CD8-positive, alpha-beta memory T cell (primary cell): ENCODE results near the gene ANKS3. TPM values are rescaled to one million over a fixed set of nuclear protein-coding genes. Genes with fewer than 3 reads are reported as not detected.
A peak's percentile ranks its signal among the peaks of the same experiment; 100 is the strongest.

Experiments used
- CTCF ChIA-PET: fragments of 350-600 bp; sonication (Branson Sonifier 250); formaldehyde crosslinking; loops from one replicate; lab custom pipeline; 2021; ENCODE audit warnings: antibody characterized with exemption; lab: Charles Lee
- POLR2A ChIA-PET: fragments of 350-600 bp; sonication (Branson Sonifier 250); formaldehyde crosslinking; loops from one replicate; lab custom pipeline; 2021; ENCODE audit warnings: antibody characterized with exemption; lab: Charles Lee
- DNase-seq, 5 donors: peaks; one replicate each; pipeline versions ENCODE4 v3.0.0 to v3.0.0-alpha.2; 2020 to 2022; ENCODE audit warnings: mixed read lengths in 1 of 5
- H3K27ac ChIP-seq: one replicate; pipeline ENCODE4 v1.7.0; 2013; ENCODE audit warnings: low read depth, mild to moderate bottlenecking, low read length, moderate library complexity
- H3K27me3 ChIP-seq: 2 replicates; pipeline ENCODE4 v1.7.0; 2013; ENCODE audit warnings: low read length, mild to moderate bottlenecking; ENCODE audit not compliant: insufficient read depth, poor library complexity, severe bottlenecking
- H3K36me3 ChIP-seq: 2 replicates; pipeline ENCODE4 v1.7.0; 2013; ENCODE audit warnings: mild to moderate bottlenecking, low read length, moderate library complexity; ENCODE audit not compliant: insufficient read depth
- H3K4me1 ChIP-seq: 2 replicates; pipeline ENCODE4 v1.7.0; 2013; ENCODE audit warnings: mild to moderate bottlenecking, low read length, moderate library complexity; ENCODE audit not compliant: insufficient read depth
- H3K4me3 ChIP-seq: 2 replicates; pipeline ENCODE4 v1.7.0; 2013; ENCODE audit warnings: mild to moderate bottlenecking, low read length
- H3K9me3 ChIP-seq: 2 replicates; pipeline ENCODE4 v1.7.0; 2013; ENCODE audit warnings: mild to moderate bottlenecking, low read length
- H3K27ac Mint-ChIP-seq, 8 donors: one replicate each; pipeline ENCODE4 v1.8.0; 2020 to 2021; ENCODE audit warnings: mixed read lengths in 8 of 8, mild to moderate bottlenecking in 6 of 8, inconsistent platforms in 3 of 8, moderate library complexity in 3 of 8
- H3K27me3 Mint-ChIP-seq, 2 donors: one replicate each; pipeline ENCODE4 v1.8.0; 2020 to 2021; ENCODE audit warnings: mixed read lengths in 2 of 2, mild to moderate bottlenecking in 1 of 2, moderate library complexity in 1 of 2
- H3K36me3 Mint-ChIP-seq, 3 donors: one replicate each; pipeline ENCODE4 v1.8.0; 2020 to 2021; ENCODE audit warnings: mixed read lengths in 3 of 3, inconsistent platforms in 1 of 3, mild to moderate bottlenecking in 1 of 3
- H3K4me1 Mint-ChIP-seq, 3 donors: one replicate each; pipeline ENCODE4 v1.8.0; 2020 to 2021; ENCODE audit warnings: mixed read lengths in 3 of 3, inconsistent platforms in 1 of 3, mild to moderate bottlenecking in 1 of 3
- H3K4me3 Mint-ChIP-seq, 7 donors: one replicate each; pipeline ENCODE4 v1.8.0; 2020 to 2021; ENCODE audit warnings: mixed read lengths in 7 of 7, mild to moderate bottlenecking in 6 of 7, moderate library complexity in 4 of 7, inconsistent platforms in 2 of 7
- H3K9me3 Mint-ChIP-seq, 5 donors: one replicate each; pipeline ENCODE4 v1.8.0; 2020 to 2022; ENCODE audit warnings: mixed read lengths in 5 of 5, mild to moderate bottlenecking in 3 of 5, moderate library complexity in 2 of 5, inconsistent platforms in 1 of 5
- polyA plus RNA-seq: library from polyadenylated mRNA; unstranded; fragments of 300-500 nt; fragmentation: Illumina TruSeq; gene quantifications from one replicate; pipeline ENCODE4 v1.2.3, GENCODE V29; 2021
- total RNA-seq, 2 experiments: library from RNA; stranded (reverse); gene quantifications; one replicate each; pipeline ENCODE4 v1.2.3, GENCODE V29; 2021

The ANKS3 gene
- total and polyA plus RNA-seq, 3 experiments from 2014 or later, result 4.3 to 18.5 (median 16.9) TPM

GRCh38 chr16:4752351-4753100 lies 18.5 kb upstream of the ANKS3 start:
- peaks cover 10% of the 10 kb centered on the region for H3K36me3 ChIP-seq
- CTCF ChIA-PET, result no interaction called here
- POLR2A ChIA-PET, result no interaction called here
- no peaks in the 10 kb centered on the region for H3K9me3 ChIP-seq
- H3K4me3 Mint-ChIP-seq, result no peak overlapping the region
- no peaks in the 10 kb centered on the region for H3K27me3 Mint-ChIP-seq
- peaks cover 7 to 60% (median 11%) of the 10 kb centered on the region in 3 donors for H3K36me3 Mint-ChIP-seq
- H3K4me1 ChIP-seq, result peaks cover 2% of the 10 kb centered on the region
- no peak overlapping the region for H3K4me3 ChIP-seq
- H3K27me3 ChIP-seq, result no peaks in the 10 kb centered on the region
- peaks cover 0 to 1% (median 0%) of the 10 kb centered on the region in 5 donors for H3K9me3 Mint-ChIP-seq
- H3K4me1 Mint-ChIP-seq, result peaks cover 12 to 17% (median 13%) of the 10 kb centered on the region in 3 donors
- H3K27ac ChIP-seq, result no peak overlapping the region
- DNase-seq, result no peak
- no peak overlapping the region for H3K27ac Mint-ChIP-seq

GRCh38 chr16:4750896-4751295 lies 16.8 kb upstream of the ANKS3 start:
- Mint-ChIP-seq H3K4me3 (no peak overlapping the region), H3K4me1 (peaks cover 13 to 30% (median 20%) of the 10 kb centered on the region in 3 donors), H3K9me3 (peaks cover 0 to 1% (median 0%) of the 10 kb centered on the region in 5 donors), H3K27ac (peak overlapping the region in 1 of 8 donors; percentile 11), H3K36me3 (peaks cover 5 to 46% (median 8%) of the 10 kb centered on the region in 3 donors), H3K27me3 (no peaks in the 10 kb centered on the region)
- no peak for DNase-seq
- CTCF ChIA-PET, result no interaction called here
- Histone ChIP-seq H3K9me3 (no peaks in the 10 kb centered on the region), H3K27me3 (no peaks in the 10 kb centered on the region), H3K4me1 (peaks cover 8% of the 10 kb centered on the region), H3K4me3 (no peak overlapping the region), H3K27ac (no peak overlapping the region), H3K36me3 (peaks cover 9% of the 10 kb centered on the region)
- POLR2A ChIA-PET, result no interaction called here

GRCh38 chr16:4749700-4750257 lies 15.7 kb upstream of the ANKS3 start:
- Mint-ChIP-seq H3K36me3 (peaks cover 0 to 37% (median 3%) of the 10 kb centered on the region in 3 donors), H3K4me1 (peaks cover 13 to 31% (median 20%) of the 10 kb centered on the region in 3 donors), H3K9me3 (no peaks in the 10 kb centered on the region), H3K27me3 (no peaks in the 10 kb centered on the region), H3K27ac (no peak overlapping the region), H3K4me3 (no peak overlapping the region)
- no peaks in the 10 kb centered on the region for H3K9me3 ChIP-seq
- peaks cover 3% of the 10 kb centered on the region for H3K36me3 ChIP-seq
- no peak overlapping the region for H3K27ac ChIP-seq
- POLR2A ChIA-PET, result no interaction called here
- H3K4me1 ChIP-seq, result peaks cover 8% of the 10 kb centered on the region
- no peaks in the 10 kb centered on the region for H3K27me3 ChIP-seq
- no peak overlapping the region for H3K4me3 ChIP-seq
- no peak for DNase-seq
- CTCF ChIA-PET, result no interaction called here

GRCh38 chr16:4748682-4749411 lies 14.8 kb upstream of the ANKS3 start:
- ChIA-PET CTCF (no interaction called here), POLR2A (interaction anchor here (1.5 kb wide), 1 partner anchor 14 kb away, joined by 6 read pairs; the partner anchor contains the start of genes ANKS3 and DNAAF8)
- no peak for DNase-seq
- Mint-ChIP-seq H3K9me3 (no peaks in the 10 kb centered on the region), H3K27me3 (no peaks in the 10 kb centered on the region), H3K4me1 (peaks cover 13 to 31% (median 20%) of the 10 kb centered on the region in 3 donors), H3K27ac (peak overlapping the region in 7 of 8 donors; percentile 40 to 98 (median 83)), H3K4me3 (peak overlapping the region in 1 of 7 donors; percentile 13), H3K36me3 (peaks cover 0 to 31% (median 3%) of the 10 kb centered on the region in 3 donors)
- H3K27ac ChIP-seq, result no peak overlapping the region
- H3K27me3 ChIP-seq, result no peaks in the 10 kb centered on the region
- peaks cover 8% of the 10 kb centered on the region for H3K4me1 ChIP-seq
- no peaks in the 10 kb centered on the region for H3K9me3 ChIP-seq
- no peak overlapping the region for H3K4me3 ChIP-seq
- H3K36me3 ChIP-seq, result peaks cover 3% of the 10 kb centered on the region

GRCh38 chr16:4747906-4748681 lies 14.0 kb upstream of the ANKS3 start:
- H3K27me3 Mint-ChIP-seq, result no peaks in the 10 kb centered on the region
- Histone ChIP-seq H3K4me1 (peaks cover 8% of the 10 kb centered on the region), H3K27me3 (no peaks in the 10 kb centered on the region), H3K36me3 (peaks cover 3% of the 10 kb centered on the region), H3K27ac (no peak overlapping the region), H3K9me3 (no peaks in the 10 kb centered on the region), H3K4me3 (no peak overlapping the region)
- H3K4me1 Mint-ChIP-seq, result peaks cover 13 to 37% (median 24%) of the 10 kb centered on the region in 3 donors
- peak overlapping the region in 7 of 8 donors; percentile 73 to 98 (median 84) for H3K27ac Mint-ChIP-seq
- POLR2A ChIA-PET, result interaction anchor here (1.5 kb wide), 1 partner anchor 14 kb away, joined by 6 read pairs; the partner anchor contains the start of genes ANKS3 and DNAAF8
- H3K9me3 Mint-ChIP-seq, result no peaks in the 10 kb centered on the region
- DNase-seq, result peak in 1 of 5 donors; percentile 25
- CTCF ChIA-PET, result interaction anchor here (1.1 kb wide), 1 partner anchor 162 kb away, joined by 3 read pairs; no protein-coding TSS in a partner anchor
- H3K36me3 Mint-ChIP-seq, result peaks cover 0 to 26% (median under 1%) of the 10 kb centered on the region in 3 donors
- peak overlapping the region in 6 of 7 donors; percentile 20 to 69 (median 49) for H3K4me3 Mint-ChIP-seq

- Histone ChIP-seq H3K4me1 (peaks cover 8% of the 10 kb centered on the region), H3K27me3 (no peaks in the 10 kb centered on the region), H3K27ac (no peak overlapping the region), H3K36me3 (peaks cover 3% of the 10 kb centered on the region), H3K4me3 (no peak overlapping the region), H3K9me3 (no peaks in the 10 kb centered on the region)
- H3K4me1 Mint-ChIP-seq, result peaks cover 13 to 42% (median 25%) of the 10 kb centered on the region in 3 donors
- no peaks in the 10 kb centered on the region for H3K27me3 Mint-ChIP-seq
- ChIA-PET POLR2A (interaction anchor here (1.5 kb wide), 1 partner anchor 13 kb away, joined by 6 read pairs; the partner anchor contains the start of genes ANKS3 and DNAAF8), CTCF (interaction anchor here (1.1 kb wide), 1 partner anchor 161 kb away, joined by 3 read pairs; no protein-coding TSS in a partner anchor)
- peak overlapping the region in 1 of 7 donors; percentile 54 for H3K4me3 Mint-ChIP-seq
- no peak for DNase-seq
- peak overlapping the region in 3 of 8 donors; percentile 23 to 98 (median 84) for H3K27ac Mint-ChIP-seq
- peaks cover 0 to 18% (median 0%) of the 10 kb centered on the region in 3 donors for H3K36me3 Mint-ChIP-seq
- H3K9me3 Mint-ChIP-seq, result no peaks in the 10 kb centered on the region
Observed at GRCh38 chr16:4746991-4747574, 13.0 kb upstream of the ANKS3 start.

- H3K4me3 Mint-ChIP-seq, result peak overlapping the region in 1 of 7 donors; percentile 8
Observed at GRCh38 chr16:4746215-4746614, 12.1 kb upstream of the ANKS3 start.

More at GRCh38 chr16:4746215-4746614, 12.1 kb upstream of the ANKS3 start:
- no peaks in the 10 kb centered on the region for H3K36me3 ChIP-seq
- no peaks in the 10 kb centered on the region for H3K27me3 ChIP-seq
- H3K4me3 ChIP-seq, result no peak overlapping the region
- ChIA-PET CTCF (no interaction called here), POLR2A (no interaction called here)
- Mint-ChIP-seq H3K27ac (peak overlapping the region in 3 of 8 donors; percentile 25 to 63 (median 45)), H3K27me3 (peaks cover 0 to 2% of the 10 kb centered on the region in 2 donors), H3K4me1 (peaks cover 13 to 42% (median 25%) of the 10 kb centered on the region in 3 donors), H3K9me3 (no peaks in the 10 kb centered on the region), H3K36me3 (peaks cover 0 to 12% (median 0%) of the 10 kb centered on the region in 3 donors)
- H3K27ac ChIP-seq, result no peak overlapping the region
- H3K9me3 ChIP-seq, result no peaks in the 10 kb centered on the region
- H3K4me1 ChIP-seq, result peaks cover 8% of the 10 kb centered on the region
- no peak for DNase-seq
